PC-3 (cell line): ENCODE measurements around the gene PIP5K1C. TPM values are rescaled to one million over a fixed set of nuclear protein-coding genes. Genes with fewer than 3 reads are reported as not detected.

Experiments used
- ATAC-seq: fragments of 200-7000 bp; cut with Tn5 transposase; 2 replicates; pipeline ENCODE4 v1.9.1; 2020; ENCODE audit warnings: mild to moderate bottlenecking, moderate library complexity
- BruUV-seq: library from RNA; stranded (reverse); fragments of 400-500 nt; replicated peaks from 2 replicates; lab custom pipeline; 2021; lab: Mats Ljungman, UMichigan
- CTCF ChIA-PET: fragments of 300-600 bp; sonication (Branson Sonifier 250); formaldehyde crosslinking; loops from one replicate; lab custom pipeline; 2022; ENCODE audit warnings: antibody characterized with exemption; lab: Charles Lee
- POLR2A ChIA-PET: fragments of 300-600 bp; sonication (Branson Sonifier 250); formaldehyde crosslinking; loops from one replicate; lab custom pipeline; 2022; ENCODE audit warnings: antibody characterized with exemption; ENCODE audit not compliant: unreplicated experiment; lab: Charles Lee
- DNase-seq: peaks from one replicate; pipeline ENCODE4 v3.0.0-alpha.2; 2015
- H2AFZ ChIP-seq: fragments of 300-600 bp; sonication (generic); 2 replicates; pipeline ENCODE4 v1.6.0; 2016; ENCODE audit warnings: antibody characterized with exemption, low read length
- H3F3A ChIP-seq: fragments of 300-600 bp; sonication (generic); one replicate; pipeline ENCODE4 v1.6.0; 2017; ENCODE audit warnings: antibody characterized with exemption, low read length, control low read depth, mild to moderate bottlenecking; ENCODE audit not compliant: unreplicated experiment
- H3K27ac ChIP-seq: fragments of 300-600 bp; sonication (generic); 2 replicates; pipeline ENCODE4 v1.5.1; 2016; ENCODE audit warnings: mild to moderate bottlenecking, low read length
- H3K27me3 ChIP-seq: fragments of 300-600 bp; sonication (generic); 2 replicates; pipeline ENCODE4 v1.6.1; 2016; ENCODE audit warnings: low read length, mixed read lengths
- H3K36me3 ChIP-seq: fragments of 300-600 bp; sonication (generic); 2 replicates; pipeline ENCODE4 v1.6.1; 2016; ENCODE audit warnings: low read depth, mixed run types, low read length, mixed read lengths
- H3K4me1 ChIP-seq: fragments of 300-600 bp; sonication (generic); 2 replicates; pipeline ENCODE4 v1.5.1; 2016; ENCODE audit warnings: low read length; ENCODE audit not compliant: insufficient read depth
- H3K4me2 ChIP-seq: fragments of 300-600 bp; sonication (generic); 2 replicates; pipeline ENCODE4 v1.6.0; 2016; ENCODE audit warnings: low read length
- H3K4me3 ChIP-seq: fragments of 300-600 bp; sonication (generic); 2 replicates; pipeline ENCODE4 v1.5.1; 2016; ENCODE audit warnings: mild to moderate bottlenecking, low read length, mixed read lengths
- H3K79me2 ChIP-seq: fragments of 300-600 bp; sonication (generic); 2 replicates; pipeline ENCODE4 v1.6.1; 2017; ENCODE audit warnings: low read length, mixed read lengths
- H3K9ac ChIP-seq: fragments of 300-600 bp; sonication (generic); 2 replicates; pipeline ENCODE4 v1.6.0; 2016; ENCODE audit warnings: mild to moderate bottlenecking, low read length
- H3K9me2 ChIP-seq: fragments of 300-600 bp; sonication (generic); replicated peaks from 2 replicates; pipeline ENCODE4 v1.6.1; 2016; ENCODE audit warnings: mixed run types, low read length, mixed read lengths
- H3K9me3 ChIP-seq: fragments of 300-600 bp; sonication (generic); 2 replicates; pipeline ENCODE4 v1.6.1; 2016; ENCODE audit warnings: low read length, mixed read lengths
- H4K20me1 ChIP-seq: fragments of 300-600 bp; sonication (generic); 2 replicates; pipeline ENCODE4 v1.6.1; 2016; ENCODE audit warnings: low read length, mixed read lengths
- EZH2 ChIP-seq: fragments of 300-600 bp; sonication (generic); IDR thresholded peaks from one replicate; pipeline ENCODE4 v1.6.1; 2017; ENCODE audit warnings: antibody characterized with exemption, mild to moderate bottlenecking, low read length; ENCODE audit not compliant: unreplicated experiment
- EZH2phosphoT487 ChIP-seq: fragments of 300-600 bp; sonication (generic); IDR thresholded peaks from 2 replicates; pipeline ENCODE4 v1.6.1; 2018; ENCODE audit warnings: mild to moderate bottlenecking, antibody characterized with exemption, low read length, borderline replicate concordance
- intact Hi-C: fragments of 100-400 bp; cut with micrococcal nuclease; formaldehyde crosslinking; loops from 2 replicates; pipeline ENCODE4 v1.9.0; 2023
- total RNA-seq: library from RNA; depleted of rRNA; stranded (reverse); fragments of >200 nt; gene quantifications from 2 replicates; pipeline ENCODE4 v1.2.3, GENCODE V29; 2014
- TF ChIP-seq, protein P1 (sequence below): fragments of 300-600 bp; sonication (generic); conservative IDR thresholded peaks from 2 replicates; pipeline ENCODE4 v1.5.1; 2017; ENCODE audit warnings: antibody characterized with exemption, low read depth, mild to moderate bottlenecking, low read length

Gene PIP5K1C
- total RNA-seq, 1 experiment from 2014 or later = 16.1 TPM

DNA sequence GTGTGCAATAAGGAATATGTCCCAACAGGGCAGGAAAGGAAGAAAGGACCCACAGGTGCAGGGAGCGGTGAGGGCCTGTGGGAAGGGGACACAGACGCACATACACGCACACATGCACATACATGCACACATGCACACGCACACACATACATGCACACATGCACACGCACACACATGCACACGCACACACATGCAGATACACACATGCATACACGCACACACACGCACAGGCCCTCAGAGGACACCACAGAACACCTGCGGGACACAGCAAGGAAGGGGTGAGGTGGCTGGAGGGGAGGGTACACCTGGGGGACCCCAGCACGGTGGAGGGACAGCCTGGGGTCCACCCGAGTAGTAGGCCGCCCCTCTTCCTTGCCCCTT is 12.9 kb downstream of the PIP5K1C start:
- no TSS peak for BruUV-seq

DNA sequence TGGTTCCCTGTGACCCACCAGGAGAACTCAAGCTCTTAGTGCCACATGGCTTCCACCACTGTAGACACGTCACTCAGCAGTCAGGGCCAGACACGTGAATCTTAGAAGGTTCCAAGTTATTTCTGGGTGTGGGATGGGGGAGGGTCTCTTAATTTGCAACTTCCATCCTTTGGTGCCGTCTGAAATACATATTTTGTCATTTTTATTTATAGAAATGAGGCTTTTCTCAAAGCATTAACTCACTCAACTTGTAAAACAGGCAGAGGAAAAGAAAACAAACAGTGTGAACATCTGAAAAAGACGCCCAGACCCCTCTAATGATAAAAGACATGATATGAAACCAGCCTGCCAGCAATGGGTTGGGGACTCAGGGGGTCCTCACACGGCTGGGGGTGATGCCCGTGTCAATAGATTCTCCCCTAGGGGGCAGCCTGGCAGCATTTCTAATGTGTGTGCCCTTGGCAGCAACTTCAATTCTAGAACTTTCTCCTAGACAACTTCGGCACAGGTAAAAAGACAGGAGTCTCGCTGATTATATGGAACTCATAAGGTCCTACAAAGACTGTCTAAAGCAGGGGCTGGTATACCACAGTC is 15.4 kb downstream of the PIP5K1C start:
- ATAC-seq = no peak
- TF ChIP-seq EZH2phosphoT487 (no peak), EZH2 (no peak)
- TF ChIP-seq, protein P1, sequence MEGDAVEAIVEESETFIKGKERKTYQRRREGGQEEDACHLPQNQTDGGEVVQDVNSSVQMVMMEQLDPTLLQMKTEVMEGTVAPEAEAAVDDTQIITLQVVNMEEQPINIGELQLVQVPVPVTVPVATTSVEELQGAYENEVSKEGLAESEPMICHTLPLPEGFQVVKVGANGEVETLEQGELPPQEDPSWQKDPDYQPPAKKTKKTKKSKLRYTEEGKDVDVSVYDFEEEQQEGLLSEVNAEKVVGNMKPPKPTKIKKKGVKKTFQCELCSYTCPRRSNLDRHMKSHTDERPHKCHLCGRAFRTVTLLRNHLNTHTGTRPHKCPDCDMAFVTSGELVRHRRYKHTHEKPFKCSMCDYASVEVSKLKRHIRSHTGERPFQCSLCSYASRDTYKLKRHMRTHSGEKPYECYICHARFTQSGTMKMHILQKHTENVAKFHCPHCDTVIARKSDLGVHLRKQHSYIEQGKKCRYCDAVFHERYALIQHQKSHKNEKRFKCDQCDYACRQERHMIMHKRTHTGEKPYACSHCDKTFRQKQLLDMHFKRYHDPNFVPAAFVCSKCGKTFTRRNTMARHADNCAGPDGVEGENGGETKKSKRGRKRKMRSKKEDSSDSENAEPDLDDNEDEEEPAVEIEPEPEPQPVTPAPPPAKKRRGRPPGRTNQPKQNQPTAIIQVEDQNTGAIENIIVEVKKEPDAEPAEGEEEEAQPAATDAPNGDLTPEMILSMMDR = no peak
- Histone ChIP-seq H4K20me1 (no peaks in the 10 kb centered on the region), H3K9me3 (no peaks in the 10 kb centered on the region), H3K27me3 (no peaks in the 10 kb centered on the region), H3K79me2 (peaks cover 3% of the 10 kb centered on the region; the same call in 1 of the 2 replicates), H3K4me1 (no peaks in the 10 kb centered on the region), H3K36me3 (peaks cover 11% of the 10 kb centered on the region), H3K4me3 (no peak overlapping the region), H3K4me2 (no peak overlapping the region), H3F3A (no peaks in the 10 kb centered on the region), H3K9ac (no peak overlapping the region), H3K27ac (no peak overlapping the region), H2AFZ (no peak overlapping the region), H3K9me2 (no peaks in the 10 kb centered on the region)
- ChIA-PET POLR2A (no interaction called here), CTCF (no interaction called here)
- intact Hi-C loops = no loop called here
- no peak for DNase-seq
- no TSS peak for BruUV-seq

More for the DNA sequence above, 12.9 kb downstream of the PIP5K1C start:
- H3K79me2 ChIP-seq = peaks cover 11% of the 10 kb centered on the region; the same call in 1 of the 2 replicates
- H4K20me1 ChIP-seq = no peaks in the 10 kb centered on the region
- no peaks in the 10 kb centered on the region for H3K9me3 ChIP-seq
- H3K36me3 ChIP-seq = peaks cover 11% of the 10 kb centered on the region
- H3K27me3 ChIP-seq = no peaks in the 10 kb centered on the region
- no peak overlapping the region for H3K4me2 ChIP-seq
- DNase-seq (no peak), ATAC-seq (no peak)
- H3K9ac ChIP-seq = no peak overlapping the region
- H3K4me3 ChIP-seq = no peak overlapping the region
- no peaks in the 10 kb centered on the region for H3K9me2 ChIP-seq
- no peak overlapping the region for H3K27ac ChIP-seq
- H2AFZ ChIP-seq = no peak overlapping the region
- ChIA-PET CTCF (no interaction called here), POLR2A (no interaction called here)
- no peak for TF ChIP-seq EZH2
- TF ChIP-seq, protein P1 = no peak
- no peak for TF ChIP-seq EZH2phosphoT487
- no peaks in the 10 kb centered on the region for H3K4me1 ChIP-seq
- H3F3A ChIP-seq = no peaks in the 10 kb centered on the region
- intact Hi-C loops = no loop called here

DNA sequence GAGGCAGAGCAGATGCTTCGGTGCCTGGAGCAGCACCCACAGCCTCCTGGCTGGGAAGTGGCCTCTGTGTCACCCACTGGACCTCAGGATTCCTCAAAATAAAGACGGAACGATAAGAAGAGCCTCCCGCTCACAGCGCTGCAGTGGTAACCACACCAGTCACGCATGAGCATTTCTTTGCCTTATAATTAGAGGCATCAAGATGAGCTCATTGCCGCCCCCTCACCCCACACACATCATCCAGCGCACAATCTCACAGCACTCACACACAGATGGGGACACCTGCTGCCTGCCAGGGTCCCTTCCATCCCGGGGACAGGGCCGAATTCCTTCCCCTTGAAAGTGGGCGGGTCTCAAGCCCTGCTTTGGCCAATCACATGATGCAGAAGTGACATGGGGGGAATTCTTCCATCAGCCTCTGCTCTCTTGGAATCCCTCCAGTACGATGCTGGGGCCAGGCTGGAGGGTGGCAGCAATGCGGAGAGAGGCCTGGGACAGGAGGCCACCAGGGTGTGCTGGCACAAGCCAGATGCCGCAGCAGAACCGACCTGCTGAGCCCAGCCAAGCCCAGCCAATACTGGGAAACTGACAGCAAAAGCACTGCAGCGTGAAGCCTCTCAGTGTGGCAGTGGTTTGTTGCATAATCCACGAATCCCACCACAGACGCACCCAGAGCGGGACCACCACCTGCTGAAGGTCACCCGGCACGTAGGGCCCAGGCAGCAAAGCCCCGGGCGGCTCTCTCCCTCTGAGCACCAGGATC is 16.0 kb downstream of the PIP5K1C start:
- Histone ChIP-seq H3K36me3 (peaks cover 11% of the 10 kb centered on the region), H3K9me2 (no peaks in the 10 kb centered on the region), H3K9ac (no peak overlapping the region), H3K4me3 (no peak overlapping the region), H3K9me3 (no peaks in the 10 kb centered on the region), H3K4me2 (no peak overlapping the region), H3F3A (no peaks in the 10 kb centered on the region), H2AFZ (no peak overlapping the region), H4K20me1 (no peaks in the 10 kb centered on the region), H3K4me1 (no peaks in the 10 kb centered on the region), H3K27me3 (no peaks in the 10 kb centered on the region), H3K79me2 (no peaks in the 10 kb centered on the region; the same call in 1 of the 2 replicates), H3K27ac (no peak overlapping the region)
- DNase-seq = no peak
- TF ChIP-seq, protein P1 = no peak
- no peak for TF ChIP-seq EZH2
- TF ChIP-seq EZH2phosphoT487 = no peak
- ChIA-PET CTCF (no interaction called here), POLR2A (no interaction called here)
- intact Hi-C loops = no loop called here
- no TSS peak for BruUV-seq
- ATAC-seq = no peak
